HG02610 (cell line): Measurements from ENCODE around the gene EHD1.

Source experiments
- ATAC-seq: cut with Tn5 transposase; IDR thresholded peaks from one replicate; pipeline ENCODE4 v1.9.1; 2021; ENCODE audit warnings: mild to moderate bottlenecking, moderate library complexity; ENCODE audit not compliant: unreplicated experiment

Gene EHD1

GRCh38 chr11:64910451-64911093, 32.2 kb upstream of the EHD1 start:
- no peak for ATAC-seq

DNA sequence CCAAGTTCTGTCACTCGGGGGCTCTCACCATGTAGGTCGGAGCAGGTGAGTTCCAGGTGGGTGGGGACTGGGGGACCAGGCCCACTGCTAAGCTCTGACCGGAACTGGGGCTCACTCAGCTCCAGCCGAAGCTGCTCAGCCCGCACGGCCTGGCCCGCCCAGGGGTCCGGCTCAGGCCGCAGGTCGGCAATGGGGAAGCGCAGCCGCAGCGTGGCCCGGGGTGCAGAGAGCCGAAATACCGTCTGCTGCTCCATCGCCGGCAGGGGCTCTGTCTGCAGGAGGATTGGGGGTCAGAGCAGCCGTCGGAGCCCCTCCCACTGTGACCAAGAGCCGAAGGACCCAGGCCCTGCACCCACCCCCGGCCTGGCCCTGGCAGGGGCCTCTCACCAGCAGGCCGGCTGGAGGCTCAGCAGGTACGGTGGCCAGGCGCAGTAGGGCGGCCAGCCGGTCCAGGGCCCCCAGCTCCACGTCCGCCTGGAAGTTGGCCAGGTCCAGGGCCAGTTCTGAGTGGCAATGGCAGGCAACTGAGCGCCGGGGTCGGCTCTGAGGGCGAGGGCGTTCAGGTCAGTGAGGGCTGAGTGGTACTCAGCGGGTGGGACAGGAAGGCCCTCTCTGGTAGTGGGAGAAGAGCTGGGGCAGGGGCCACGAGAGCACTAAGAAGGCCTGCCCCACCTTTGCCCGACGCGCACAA, 31.4 kb upstream of the EHD1 start:
- ATAC-seq, result no peak

DNA sequence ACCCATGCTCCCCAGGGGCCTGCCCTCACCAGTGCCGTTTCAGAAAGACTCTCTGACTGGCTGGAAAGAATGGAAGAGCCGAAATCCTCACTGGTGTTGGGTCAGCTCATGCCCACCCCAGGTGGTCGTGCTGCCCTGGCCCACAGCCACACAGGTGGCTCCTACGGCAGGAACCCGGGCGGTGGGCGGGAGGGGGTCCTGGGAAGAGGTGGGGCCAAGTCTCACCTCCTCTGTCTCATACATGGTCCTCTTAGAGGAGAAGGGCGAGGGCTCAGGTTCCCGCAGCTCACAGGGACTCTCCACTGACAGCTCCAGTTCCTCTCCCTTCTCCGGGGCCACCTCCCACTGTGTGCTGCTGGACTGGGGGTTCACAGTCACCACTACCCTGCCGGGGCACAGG, 30.3 kb upstream of the EHD1 start:
- no peak for ATAC-seq

- no peak for ATAC-seq
Measured at GRCh38 chr11:64906314-64906635, 27.9 kb upstream of the EHD1 start.

- no peak for ATAC-seq
Measured at GRCh38 chr11:64905516-64906313, 27.3 kb upstream of the EHD1 start.

DNA sequence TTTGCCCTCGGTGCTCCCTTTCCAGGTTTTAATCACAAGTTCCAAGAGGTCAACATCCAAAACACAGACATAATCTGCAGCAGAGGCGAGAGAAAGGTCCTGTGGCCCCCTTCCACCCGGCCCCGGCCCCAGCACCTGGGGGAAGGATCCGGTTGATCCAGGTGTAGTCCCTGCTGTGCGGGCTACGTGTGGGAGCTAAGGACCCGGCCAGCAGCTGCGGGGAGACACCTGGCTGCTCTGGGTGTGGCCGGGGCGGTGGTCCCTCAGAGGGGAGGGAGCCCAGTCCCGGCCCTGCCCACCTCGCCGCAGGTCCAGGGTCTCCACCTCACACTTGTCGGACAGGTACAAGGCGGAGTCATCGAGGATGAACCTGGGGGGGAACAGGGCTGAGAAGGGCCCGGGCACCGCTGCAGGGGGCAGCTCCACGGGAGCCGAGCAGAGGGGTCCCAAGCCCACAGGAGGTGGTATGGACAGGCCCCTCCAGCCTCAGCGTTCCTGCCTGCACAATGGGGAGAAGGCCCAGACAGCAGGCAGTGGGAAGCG, 24.9 kb upstream of the EHD1 start:
- no peak for ATAC-seq

- no peak for ATAC-seq
Measured at GRCh38 chr11:64902102-64902900, 23.9 kb upstream of the EHD1 start.

DNA sequence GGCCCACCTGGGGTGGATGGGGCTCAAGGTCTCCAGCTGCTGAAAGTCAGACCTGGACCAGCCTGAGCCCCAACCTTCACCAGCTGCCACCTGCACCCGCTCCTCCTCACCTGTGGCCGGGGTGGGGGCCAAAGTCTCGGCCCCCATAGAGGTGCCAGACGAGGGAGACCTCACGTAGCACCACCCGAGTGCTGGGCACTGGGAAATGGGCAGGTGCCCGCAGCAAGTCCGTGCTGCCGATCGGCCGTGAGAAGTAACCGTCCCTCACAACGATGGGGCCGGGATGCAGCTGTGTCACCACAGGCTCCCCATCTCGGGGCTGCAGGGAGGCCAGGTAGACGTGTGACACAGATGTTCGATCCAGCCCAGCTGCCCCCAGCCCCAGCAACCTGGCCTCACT, 22.4 kb upstream of the EHD1 start:
- no peak for ATAC-seq

GRCh38 chr11:64900263-64900678, 21.9 kb upstream of the EHD1 start:
- no peak for ATAC-seq

DNA sequence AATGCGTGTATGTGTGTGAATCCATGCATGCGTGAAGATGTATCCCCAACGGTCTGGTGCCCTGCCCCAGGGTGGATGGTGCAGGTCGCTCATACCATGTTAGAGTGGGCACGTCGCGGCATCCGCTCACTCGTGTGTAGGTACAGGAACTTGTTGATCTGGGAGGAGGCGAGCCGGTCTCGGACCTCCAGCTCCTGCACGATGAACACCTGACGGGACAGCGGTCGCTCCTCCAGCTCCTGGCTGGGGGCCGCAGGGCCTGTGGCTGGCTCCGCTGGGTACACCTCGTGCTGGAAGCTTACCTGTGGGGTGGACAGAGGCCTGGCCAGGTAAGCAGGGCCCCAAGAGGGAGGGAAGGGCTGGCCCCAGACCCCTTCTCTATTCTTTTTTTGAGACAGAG, 20.1 kb upstream of the EHD1 start:
- ATAC-seq, result no peak

DNA sequence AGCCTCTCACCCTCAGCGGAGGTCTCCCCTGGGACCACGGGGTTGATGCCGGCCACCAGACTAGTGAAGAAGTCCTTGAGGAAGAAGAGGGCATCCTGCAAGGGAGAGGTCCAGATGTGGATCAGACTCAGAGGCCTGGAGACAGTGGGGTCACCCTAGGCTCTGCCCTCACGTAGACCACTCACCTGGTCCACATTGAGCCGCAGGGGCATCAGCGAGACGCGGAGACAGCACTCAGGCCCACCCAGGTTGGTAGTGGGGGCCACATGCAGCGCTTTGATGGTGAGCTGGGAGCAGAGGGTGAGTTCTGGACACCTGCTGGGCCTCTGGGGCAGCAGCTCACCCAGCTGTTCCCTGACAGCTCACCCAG, 19.6 kb upstream of the EHD1 start:
- ATAC-seq, result no peak

DNA sequence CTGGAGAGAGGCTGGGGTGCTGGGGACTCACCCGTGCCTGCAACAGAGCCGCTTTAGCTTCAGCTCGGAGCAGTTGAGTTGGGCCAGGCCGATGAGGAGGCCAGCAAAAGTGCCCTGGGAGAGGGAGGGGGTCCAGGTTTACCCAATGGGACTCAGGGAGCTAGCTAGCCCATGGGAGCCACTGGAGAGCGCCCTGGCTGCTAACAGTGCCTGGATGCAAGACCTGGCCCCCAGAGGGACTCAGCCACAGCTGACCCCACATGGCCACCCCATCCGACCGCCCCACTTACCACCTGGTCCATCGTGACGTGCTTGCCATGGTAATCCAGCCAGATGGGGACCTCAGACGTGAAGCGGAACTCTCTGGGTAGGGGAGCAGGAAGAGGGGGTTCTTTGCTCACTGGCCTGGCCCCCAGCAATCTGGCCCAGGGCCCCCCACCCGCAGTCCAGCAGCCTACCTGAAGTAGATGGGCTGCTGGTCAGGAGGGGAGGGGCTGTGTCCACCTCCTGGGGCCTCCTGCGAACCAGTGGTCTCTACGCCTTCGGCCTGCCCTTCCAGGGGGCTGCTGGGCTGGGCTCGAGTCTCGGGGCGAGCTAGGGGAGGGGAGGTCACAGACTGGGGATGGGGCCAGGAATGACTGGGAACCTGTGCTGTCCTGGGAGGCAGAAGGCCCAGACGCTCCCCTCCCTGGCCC, 19.1 kb upstream of the EHD1 start:
- ATAC-seq, result no peak

DNA sequence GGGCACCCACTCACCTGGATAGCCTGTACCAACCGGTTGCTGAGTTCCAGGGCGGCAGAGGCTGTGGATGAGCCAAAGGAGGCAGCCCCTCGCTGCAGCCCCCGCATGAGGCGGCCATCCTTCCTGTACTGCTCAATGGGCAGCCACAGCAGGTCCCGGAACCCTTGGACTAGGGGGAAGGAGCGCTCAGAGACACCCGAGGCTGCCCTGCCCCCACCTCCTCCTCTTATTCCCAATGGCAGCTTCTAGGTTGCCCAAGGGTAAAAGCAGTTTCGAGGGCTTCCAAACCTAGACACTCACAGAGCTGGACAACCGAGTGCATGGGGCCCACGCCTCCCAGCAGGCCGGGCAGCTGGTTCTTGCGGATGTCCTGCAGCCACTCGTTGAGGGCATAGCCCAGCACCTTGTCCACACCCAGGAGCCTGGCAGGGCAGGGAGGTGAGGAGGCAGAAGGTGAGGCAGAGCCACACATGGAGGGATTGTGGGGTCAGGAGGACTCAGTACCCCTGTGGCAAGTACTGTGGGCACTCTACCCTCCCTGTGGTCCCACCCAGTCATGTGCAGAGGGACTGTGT, 18.1 kb upstream of the EHD1 start:
- no peak for ATAC-seq

- ATAC-seq, result no peak
Measured at GRCh38 chr11:64894812-64895452, 16.5 kb upstream of the EHD1 start.

- peak; percentile 59 for ATAC-seq
Measured at GRCh38 chr11:64894070-64894811, 15.8 kb upstream of the EHD1 start.

GRCh38 chr11:64893194-64894069, 15.0 kb upstream of the EHD1 start:
- ATAC-seq, result no peak

- ATAC-seq, result no peak
Measured at GRCh38 chr11:64892838-64893193, 14.4 kb upstream of the EHD1 start.

GRCh38 chr11:64892411-64892831, 14.0 kb upstream of the EHD1 start:
- no peak for ATAC-seq
